Central memory CD8-positive, alpha-beta T cell (primary cell): Measurements from ENCODE around the gene RTTN.

ENCODE experiments used
- ATAC-seq: fragments of 150-1000 bp; cut with Tn5 transposase; replicated peaks from 2 replicates; pipeline ENCODE4 v1.10.0; 2022; ENCODE audit warnings: mild to moderate bottlenecking, moderate FRiP score, moderate number of reproducible peaks; ENCODE audit not compliant: poor library complexity, severe bottlenecking; ENCODE audit errors: extremely low read depth
- DNase-seq, 2 donors: peaks; one replicate each; pipeline ENCODE4 v3.0.0; 2021; ENCODE audit warnings: low spot score in 2 of 2
- H3K27ac Mint-ChIP-seq: one replicate; pipeline ENCODE4 v1.8.0; 2022; ENCODE audit warnings: low read depth, mild to moderate bottlenecking, moderate library complexity, mixed read lengths
- H3K27me3 Mint-ChIP-seq: one replicate; pipeline ENCODE4 v1.8.0; 2022; ENCODE audit warnings: mixed read lengths
- H3K36me3 Mint-ChIP-seq: one replicate; pipeline ENCODE4 v1.8.0; 2022; ENCODE audit warnings: mild to moderate bottlenecking, moderate library complexity, mixed read lengths; ENCODE audit not compliant: insufficient read depth
- H3K4me1 Mint-ChIP-seq: one replicate; pipeline ENCODE4 v1.8.0; 2022; ENCODE audit warnings: mixed read lengths
- H3K4me3 Mint-ChIP-seq: one replicate; pipeline ENCODE4 v1.8.0; 2022; ENCODE audit warnings: mild to moderate bottlenecking, moderate library complexity, mixed read lengths
- H3K9me3 Mint-ChIP-seq: one replicate; pipeline ENCODE4 v1.8.0; 2022; ENCODE audit warnings: mixed read lengths

The RTTN gene

DNA sequence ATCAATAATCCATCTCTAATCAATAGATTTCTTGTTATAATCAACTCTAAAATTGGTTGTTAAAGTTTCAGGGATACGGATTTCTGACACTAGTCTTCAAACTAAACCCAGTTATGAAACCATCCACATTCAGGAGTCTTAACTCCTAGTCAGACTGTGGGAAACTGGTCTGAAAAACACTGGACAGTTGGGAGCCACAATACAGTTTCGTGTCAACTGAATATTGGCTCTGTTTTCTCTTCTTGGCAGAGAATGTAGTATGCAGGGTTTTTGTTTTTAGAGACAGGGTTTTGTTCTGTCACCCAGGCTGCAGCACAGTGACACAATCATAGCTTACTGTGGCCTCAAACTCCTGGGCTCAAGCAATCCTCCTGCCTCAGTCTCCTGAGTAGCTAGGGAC lies 123.1 kb downstream of the RTTN start:
- H3K9me3 Mint-ChIP-seq = no peaks in the 10 kb centered on the region

GRCh38 chr18:70078106-70078505 lies 127.4 kb downstream of the RTTN start:
- H3K27ac Mint-ChIP-seq = no peak overlapping the region
- no peak overlapping the region for H3K4me3 Mint-ChIP-seq
- ATAC-seq (no peak), DNase-seq (no peak)
- peaks cover 14% of the 10 kb centered on the region for H3K36me3 Mint-ChIP-seq
- no peaks in the 10 kb centered on the region for H3K9me3 Mint-ChIP-seq
- no peaks in the 10 kb centered on the region for H3K27me3 Mint-ChIP-seq
- H3K4me1 Mint-ChIP-seq = no peaks in the 10 kb centered on the region

More for the DNA sequence above, 123.1 kb downstream of the RTTN start:
- no peak overlapping the region for H3K4me3 Mint-ChIP-seq
- H3K27me3 Mint-ChIP-seq = no peaks in the 10 kb centered on the region
- no peak for ATAC-seq
- peaks cover 7% of the 10 kb centered on the region for H3K36me3 Mint-ChIP-seq
- DNase-seq = no peak
- H3K27ac Mint-ChIP-seq = no peak overlapping the region
- H3K4me1 Mint-ChIP-seq = no peaks in the 10 kb centered on the region

DNA sequence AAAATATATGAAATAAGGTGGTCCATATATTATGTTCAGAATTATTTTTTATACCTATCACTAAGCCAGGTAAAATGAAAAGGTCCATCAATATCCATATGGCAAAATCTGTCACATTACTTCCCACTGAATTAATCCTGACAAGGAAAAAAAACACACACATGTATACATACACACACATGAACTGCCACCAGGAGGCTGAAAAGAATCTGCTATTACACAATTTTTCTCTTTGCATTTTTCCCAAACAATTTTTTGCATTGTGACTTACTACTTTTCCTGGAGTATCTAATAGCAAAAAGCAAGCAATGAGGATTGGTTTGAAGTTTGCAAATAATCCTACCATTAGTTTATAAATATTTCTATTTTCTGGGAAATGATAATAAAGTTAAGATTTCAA lies 129.6 kb downstream of the RTTN start:
- Mint-ChIP-seq H3K4me3 (no peak overlapping the region), H3K36me3 (peaks cover 15% of the 10 kb centered on the region), H3K27ac (no peak overlapping the region), H3K9me3 (no peaks in the 10 kb centered on the region), H3K4me1 (no peaks in the 10 kb centered on the region), H3K27me3 (no peaks in the 10 kb centered on the region)
- DNase-seq (no peak), ATAC-seq (no peak)

DNA sequence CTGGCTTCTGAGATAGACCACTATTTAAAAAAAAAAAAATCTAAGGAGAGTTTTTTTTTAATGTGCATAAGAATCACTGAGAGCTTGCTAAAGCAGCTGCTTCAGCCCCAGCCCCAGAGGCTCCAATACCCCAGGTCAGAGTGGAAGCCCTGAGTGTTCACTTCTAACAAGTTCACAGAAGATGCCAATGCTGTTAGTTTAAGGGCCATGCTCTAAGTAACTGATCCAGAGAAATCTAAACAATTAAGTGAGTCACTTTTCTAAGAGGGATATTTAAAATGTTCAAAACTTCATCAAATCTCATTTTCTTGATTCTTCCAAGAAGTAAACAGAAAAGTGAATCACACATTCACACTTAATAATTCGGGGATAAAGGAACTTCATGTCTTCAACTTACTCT lies 131.4 kb downstream of the RTTN start:
- DNase-seq = no peak
- H3K36me3 Mint-ChIP-seq = peaks cover 10% of the 10 kb centered on the region
- H3K9me3 Mint-ChIP-seq = no peaks in the 10 kb centered on the region
- H3K4me3 Mint-ChIP-seq = no peak overlapping the region
- H3K27me3 Mint-ChIP-seq = no peaks in the 10 kb centered on the region
- no peaks in the 10 kb centered on the region for H3K4me1 Mint-ChIP-seq
- H3K27ac Mint-ChIP-seq = no peak overlapping the region
- no peak for ATAC-seq

DNA sequence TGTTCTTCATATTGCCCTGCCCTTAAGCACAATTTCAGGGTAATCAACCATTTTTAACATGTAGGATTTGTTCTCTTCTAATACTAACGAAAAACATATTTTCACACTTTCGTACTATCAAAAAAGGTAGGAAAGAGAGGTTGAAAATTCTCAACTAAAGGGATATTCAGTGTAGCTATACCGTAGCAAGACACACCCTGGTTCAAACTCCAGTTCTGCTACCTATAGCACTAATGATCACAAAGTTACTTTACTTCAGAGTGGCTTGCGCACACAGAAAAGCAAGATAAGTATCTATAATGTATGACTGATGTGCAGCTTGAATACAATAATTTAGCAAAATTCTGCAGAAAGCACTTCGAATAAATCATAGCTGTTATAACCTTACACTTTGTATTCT lies 132.1 kb downstream of the RTTN start:
- Mint-ChIP-seq H3K4me3 (no peak overlapping the region), H3K4me1 (no peaks in the 10 kb centered on the region), H3K36me3 (peaks cover 10% of the 10 kb centered on the region), H3K27ac (no peak overlapping the region), H3K9me3 (no peaks in the 10 kb centered on the region), H3K27me3 (no peaks in the 10 kb centered on the region)
- ATAC-seq = no peak
- DNase-seq = no peak

DNA sequence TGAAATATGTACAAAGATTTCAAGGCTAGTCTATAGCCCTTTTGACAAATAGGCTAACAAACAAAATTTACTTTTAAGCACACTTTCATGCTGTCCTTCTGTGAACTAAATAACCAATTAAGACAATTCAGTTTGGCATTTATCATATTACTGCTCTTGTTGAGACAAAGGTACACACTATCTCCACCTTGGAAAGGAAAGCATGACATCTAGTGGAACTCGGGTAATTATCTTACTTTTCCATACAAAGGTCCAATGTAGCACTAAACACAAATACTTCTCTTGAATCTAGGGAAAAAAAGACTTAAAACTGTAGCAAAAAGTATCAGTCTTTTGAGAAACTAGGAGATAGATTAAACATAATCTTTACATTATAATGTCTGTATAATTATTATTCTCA lies 132.8 kb downstream of the RTTN start:
- H3K27ac Mint-ChIP-seq = no peak overlapping the region
- peaks cover 8% of the 10 kb centered on the region for H3K36me3 Mint-ChIP-seq
- ATAC-seq = peak; percentile 43
- DNase-seq = no peak
- no peaks in the 10 kb centered on the region for H3K9me3 Mint-ChIP-seq
- H3K27me3 Mint-ChIP-seq = no peaks in the 10 kb centered on the region
- H3K4me3 Mint-ChIP-seq = no peak overlapping the region
- no peaks in the 10 kb centered on the region for H3K4me1 Mint-ChIP-seq

- ATAC-seq (no peak), DNase-seq (no peak)
- Mint-ChIP-seq H3K27ac (no peak overlapping the region), H3K4me3 (no peak overlapping the region), H3K9me3 (no peaks in the 10 kb centered on the region), H3K27me3 (no peaks in the 10 kb centered on the region), H3K36me3 (peaks cover 8% of the 10 kb centered on the region), H3K4me1 (no peaks in the 10 kb centered on the region)
Measured at GRCh38 chr18:70069965-70070364, 135.5 kb downstream of the RTTN start.

DNA sequence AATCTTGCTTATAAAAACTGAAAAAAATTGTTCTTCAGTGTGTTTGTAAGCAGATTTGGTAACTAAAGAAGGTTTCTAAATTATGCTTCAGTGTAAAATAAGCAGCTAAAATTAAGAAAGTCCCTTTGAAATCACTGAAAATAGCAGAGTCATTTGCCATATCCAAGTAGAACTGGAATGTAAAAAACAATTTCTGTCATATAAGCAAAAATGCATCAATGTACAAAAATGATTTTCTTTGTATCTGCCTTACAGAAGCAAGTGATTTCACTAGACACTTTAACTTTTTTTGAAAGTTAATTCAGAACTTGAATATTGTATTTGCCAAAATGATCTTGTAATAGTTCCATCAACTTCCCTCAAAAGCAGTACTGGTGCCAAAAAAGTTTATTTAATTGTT lies 136.1 kb downstream of the RTTN start:
- ATAC-seq = no peak
- Mint-ChIP-seq H3K27ac (no peak overlapping the region), H3K36me3 (peaks cover 6% of the 10 kb centered on the region), H3K4me1 (no peaks in the 10 kb centered on the region), H3K4me3 (no peak overlapping the region), H3K27me3 (no peaks in the 10 kb centered on the region), H3K9me3 (no peaks in the 10 kb centered on the region)
- DNase-seq = no peak

- Mint-ChIP-seq H3K27me3 (no peaks in the 10 kb centered on the region), H3K36me3 (peaks cover 6% of the 10 kb centered on the region), H3K9me3 (no peaks in the 10 kb centered on the region), H3K27ac (no peak overlapping the region), H3K4me1 (no peaks in the 10 kb centered on the region), H3K4me3 (no peak overlapping the region)
- peak; percentile 40 for ATAC-seq
- DNase-seq = no peak
Measured at GRCh38 chr18:70068981-70069380, 136.5 kb downstream of the RTTN start.

GRCh38 chr18:70059684-70060083 lies 145.8 kb downstream of the RTTN start:
- no peaks in the 10 kb centered on the region for H3K27me3 Mint-ChIP-seq
- H3K36me3 Mint-ChIP-seq = peaks cover 11% of the 10 kb centered on the region
- no peaks in the 10 kb centered on the region for H3K4me1 Mint-ChIP-seq
- H3K4me3 Mint-ChIP-seq = no peak overlapping the region
- no peaks in the 10 kb centered on the region for H3K9me3 Mint-ChIP-seq
- DNase-seq (no peak), ATAC-seq (no peak)
- no peak overlapping the region for H3K27ac Mint-ChIP-seq

GRCh38 chr18:70058916-70059315 lies 146.6 kb downstream of the RTTN start:
- DNase-seq (no peak), ATAC-seq (no peak)
- no peak overlapping the region for H3K4me3 Mint-ChIP-seq
- H3K9me3 Mint-ChIP-seq = no peaks in the 10 kb centered on the region
- H3K27me3 Mint-ChIP-seq = no peaks in the 10 kb centered on the region
- no peaks in the 10 kb centered on the region for H3K4me1 Mint-ChIP-seq
- H3K36me3 Mint-ChIP-seq = peaks cover 11% of the 10 kb centered on the region
- H3K27ac Mint-ChIP-seq = no peak overlapping the region

- no peaks in the 10 kb centered on the region for H3K27me3 Mint-ChIP-seq
- ATAC-seq (no peak), DNase-seq (no peak)
- no peaks in the 10 kb centered on the region for H3K9me3 Mint-ChIP-seq
- H3K4me1 Mint-ChIP-seq = no peaks in the 10 kb centered on the region
- H3K36me3 Mint-ChIP-seq = peaks cover 4% of the 10 kb centered on the region
- H3K4me3 Mint-ChIP-seq = no peak overlapping the region
- no peak overlapping the region for H3K27ac Mint-ChIP-seq
Measured at GRCh38 chr18:70047931-70048603, 157.4 kb downstream of the RTTN start.

GRCh38 chr18:70046796-70047195 lies 158.7 kb downstream of the RTTN start:
- no peak for DNase-seq
- Mint-ChIP-seq H3K27me3 (no peaks in the 10 kb centered on the region), H3K4me3 (no peak overlapping the region), H3K27ac (no peak overlapping the region), H3K4me1 (no peaks in the 10 kb centered on the region), H3K36me3 (peaks cover 6% of the 10 kb centered on the region), H3K9me3 (no peaks in the 10 kb centered on the region)
- ATAC-seq = no peak
